ENCODE data around the gene CCDC97.

DNA sequence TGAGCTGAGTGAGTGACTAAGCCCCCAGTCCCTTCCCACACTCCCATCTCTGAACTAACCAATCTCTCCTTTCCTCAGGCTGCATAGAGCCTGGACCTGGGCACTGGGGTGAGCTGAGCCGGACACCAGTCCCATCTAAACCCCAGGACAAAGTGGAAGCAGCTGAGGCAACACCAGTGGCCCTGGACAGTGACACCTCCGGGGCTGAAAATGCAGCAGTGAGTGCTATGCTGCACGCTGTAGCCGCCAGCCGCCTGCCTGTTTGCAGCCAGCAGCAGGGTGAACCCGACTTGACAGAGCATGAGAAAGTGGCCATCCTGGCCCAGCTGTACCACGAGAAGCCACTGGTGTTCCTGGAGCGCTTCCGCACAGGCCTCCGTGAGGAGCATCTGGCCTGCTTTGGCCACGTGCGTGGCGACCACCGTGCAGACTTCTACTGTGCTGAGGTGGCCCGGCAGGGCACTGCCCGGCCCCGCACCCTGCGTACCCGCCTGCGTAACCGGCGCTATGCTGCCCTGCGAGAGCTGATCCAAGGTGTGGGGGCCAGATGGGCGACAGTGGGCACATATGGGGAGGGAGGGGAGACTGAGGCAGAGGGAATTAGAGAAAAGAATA is 6.4 kb downstream of the CCDC97 start:
- TF ChIP-seq, protein P1, sequence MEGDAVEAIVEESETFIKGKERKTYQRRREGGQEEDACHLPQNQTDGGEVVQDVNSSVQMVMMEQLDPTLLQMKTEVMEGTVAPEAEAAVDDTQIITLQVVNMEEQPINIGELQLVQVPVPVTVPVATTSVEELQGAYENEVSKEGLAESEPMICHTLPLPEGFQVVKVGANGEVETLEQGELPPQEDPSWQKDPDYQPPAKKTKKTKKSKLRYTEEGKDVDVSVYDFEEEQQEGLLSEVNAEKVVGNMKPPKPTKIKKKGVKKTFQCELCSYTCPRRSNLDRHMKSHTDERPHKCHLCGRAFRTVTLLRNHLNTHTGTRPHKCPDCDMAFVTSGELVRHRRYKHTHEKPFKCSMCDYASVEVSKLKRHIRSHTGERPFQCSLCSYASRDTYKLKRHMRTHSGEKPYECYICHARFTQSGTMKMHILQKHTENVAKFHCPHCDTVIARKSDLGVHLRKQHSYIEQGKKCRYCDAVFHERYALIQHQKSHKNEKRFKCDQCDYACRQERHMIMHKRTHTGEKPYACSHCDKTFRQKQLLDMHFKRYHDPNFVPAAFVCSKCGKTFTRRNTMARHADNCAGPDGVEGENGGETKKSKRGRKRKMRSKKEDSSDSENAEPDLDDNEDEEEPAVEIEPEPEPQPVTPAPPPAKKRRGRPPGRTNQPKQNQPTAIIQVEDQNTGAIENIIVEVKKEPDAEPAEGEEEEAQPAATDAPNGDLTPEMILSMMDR (IDR thresholded peaks at IDR 0.05), result no peak
- TF ChIP-seq POLR2A (IDR thresholded peaks at IDR 0.05), result no peak

Measured in heart left ventricle (tissue), 13 donors.